HG03439 (cell line): Measurements from ENCODE around the gene FAM240A.
"Not testable (repeated sequence)": the region's sequence is repeated elsewhere in the genome, so short reads cannot be mapped to it uniquely, and the experiment has no call there.

Experiments
- ATAC-seq: cut with Tn5 transposase; IDR thresholded peaks from one replicate; pipeline ENCODE4 v1.9.1; 2021; ENCODE audit warnings: mild to moderate bottlenecking, moderate library complexity; ENCODE audit not compliant: unreplicated experiment

The FAM240A gene

DNA sequence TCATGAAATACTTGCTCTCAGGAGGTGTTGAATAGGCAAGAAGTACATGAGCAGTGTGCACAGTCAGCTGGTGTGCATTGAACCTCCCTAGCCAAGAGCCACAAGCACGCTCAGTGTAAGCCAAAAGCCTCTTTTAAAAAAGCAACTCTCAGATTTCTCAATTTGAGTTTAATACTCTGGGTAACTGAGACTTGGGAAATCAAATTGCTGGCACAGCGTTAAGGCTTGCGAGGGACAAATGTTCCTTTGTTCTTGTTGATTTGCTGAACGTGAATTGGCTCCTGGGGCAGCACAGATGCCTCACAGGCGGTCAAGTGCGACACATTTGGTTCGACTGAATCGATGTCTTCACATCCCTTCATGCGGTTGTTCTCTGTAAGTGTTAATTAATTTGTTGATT, at the start of gene FAM240A:
FAM240A (plus strand) TSS at position 202 of the 400 bp plus-strand sequence; CDS start at position 361, 159 bp downstream.
- ATAC-seq, result no peak

- ATAC-seq, result no peak
These were observed 47.9 kb upstream of the FAM240A start for GRCh38 chr3:46564190-46565021.

- ATAC-seq, result no peak
These were observed 47.2 kb upstream of the FAM240A start for GRCh38 chr3:46565077-46565476.

DNA sequence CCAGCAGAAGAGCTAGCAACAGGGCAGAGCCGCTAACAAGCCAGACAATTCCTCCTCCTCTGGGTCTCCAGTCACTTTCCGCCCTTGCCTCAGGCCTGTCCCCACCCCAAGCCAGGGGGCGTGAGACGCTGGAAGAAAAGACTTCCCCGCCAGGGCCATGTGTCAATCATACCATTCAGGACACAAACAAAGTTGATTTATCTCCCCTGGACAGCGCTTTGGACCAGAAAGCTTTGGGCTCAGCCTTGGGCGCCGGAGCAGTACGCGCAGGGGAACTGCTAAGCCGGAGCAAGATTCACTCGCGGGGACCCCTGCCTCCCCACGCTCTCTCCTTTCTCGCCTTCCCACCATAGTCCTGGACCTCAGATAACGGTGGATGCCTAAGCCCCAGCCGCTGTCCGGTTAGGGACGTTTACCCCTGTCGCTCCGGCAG, 46.7 kb upstream of the FAM240A start:
- ATAC-seq, result no peak

DNA sequence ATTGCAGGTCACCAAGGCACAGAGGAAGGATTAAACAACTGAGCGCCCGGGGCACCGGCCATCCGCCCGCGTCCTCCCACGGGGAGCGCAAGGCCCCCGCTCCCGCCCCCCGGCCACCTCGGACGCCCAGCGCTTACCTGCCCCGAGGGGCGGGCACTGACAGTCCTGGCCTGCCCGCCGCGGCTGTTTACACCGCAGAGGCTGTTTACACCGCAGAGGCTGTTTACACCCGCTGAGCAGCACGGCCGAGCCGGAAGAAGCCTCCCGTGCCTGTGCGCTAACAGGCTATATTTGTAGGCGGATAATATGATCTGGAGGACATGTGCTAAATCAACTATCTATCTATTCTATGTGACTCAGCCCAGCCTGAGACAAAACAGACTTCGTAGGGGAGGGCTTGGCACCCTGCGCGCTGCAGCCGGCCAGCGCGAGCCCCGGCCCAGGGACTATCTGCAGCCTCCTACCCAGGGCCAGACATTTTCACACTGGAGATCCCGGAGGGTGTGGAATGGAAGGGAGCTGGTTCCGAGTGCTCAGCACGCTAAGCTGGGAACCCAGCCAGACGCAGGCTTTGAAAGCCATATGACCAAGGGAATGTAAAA, 46.2 kb upstream of the FAM240A start, which contains the start of gene LRRC2:
LRRC2 (minus strand) TSS at position 263 of the 602 bp plus-strand sequence. CDS start 14,711 bp downstream, outside the sequence.
- no peak for ATAC-seq

GRCh38 chr3:46571684-46572083, 40.6 kb upstream of the FAM240A start:
- ATAC-seq, result no peak

DNA sequence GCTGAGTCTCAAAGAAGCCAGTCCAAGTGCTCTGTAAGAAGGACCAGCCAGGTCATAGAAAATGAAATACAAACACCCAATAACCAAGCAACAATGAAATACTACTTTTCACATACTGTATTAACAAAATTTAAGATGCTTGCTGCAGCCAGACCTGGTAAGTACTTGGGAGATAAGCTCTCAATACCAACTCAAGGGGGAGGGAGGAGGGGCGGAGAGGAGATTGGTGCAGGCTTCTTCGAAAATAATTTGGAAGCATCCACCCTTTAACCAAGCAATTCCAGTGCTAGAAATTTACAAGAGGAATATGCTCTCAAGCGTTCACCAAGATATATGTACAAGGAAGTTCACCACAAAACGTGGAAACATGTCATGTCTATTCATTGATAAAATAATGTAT, 38.6 kb upstream of the FAM240A start:
- ATAC-seq, result no peak

DNA sequence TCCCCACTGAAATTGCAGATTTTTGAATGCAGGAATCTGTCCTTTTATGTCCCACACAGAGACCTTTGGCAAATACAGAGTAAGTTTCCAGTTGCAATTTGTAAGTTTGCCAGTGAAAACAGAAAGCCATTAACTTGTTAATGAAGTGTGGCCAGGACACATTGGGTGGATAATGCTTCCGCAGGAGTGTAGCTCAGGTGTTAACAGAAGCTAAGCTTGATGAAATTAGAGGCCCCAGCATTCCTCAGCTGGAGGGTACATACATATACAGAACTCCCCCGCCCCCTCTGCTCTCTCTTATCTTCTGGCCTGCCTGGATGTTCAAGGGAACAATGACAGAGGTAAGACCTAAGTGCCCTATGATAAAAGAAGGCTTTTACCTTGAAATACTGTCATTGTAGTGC, 38.1 kb upstream of the FAM240A start:
- ATAC-seq, result no peak

DNA sequence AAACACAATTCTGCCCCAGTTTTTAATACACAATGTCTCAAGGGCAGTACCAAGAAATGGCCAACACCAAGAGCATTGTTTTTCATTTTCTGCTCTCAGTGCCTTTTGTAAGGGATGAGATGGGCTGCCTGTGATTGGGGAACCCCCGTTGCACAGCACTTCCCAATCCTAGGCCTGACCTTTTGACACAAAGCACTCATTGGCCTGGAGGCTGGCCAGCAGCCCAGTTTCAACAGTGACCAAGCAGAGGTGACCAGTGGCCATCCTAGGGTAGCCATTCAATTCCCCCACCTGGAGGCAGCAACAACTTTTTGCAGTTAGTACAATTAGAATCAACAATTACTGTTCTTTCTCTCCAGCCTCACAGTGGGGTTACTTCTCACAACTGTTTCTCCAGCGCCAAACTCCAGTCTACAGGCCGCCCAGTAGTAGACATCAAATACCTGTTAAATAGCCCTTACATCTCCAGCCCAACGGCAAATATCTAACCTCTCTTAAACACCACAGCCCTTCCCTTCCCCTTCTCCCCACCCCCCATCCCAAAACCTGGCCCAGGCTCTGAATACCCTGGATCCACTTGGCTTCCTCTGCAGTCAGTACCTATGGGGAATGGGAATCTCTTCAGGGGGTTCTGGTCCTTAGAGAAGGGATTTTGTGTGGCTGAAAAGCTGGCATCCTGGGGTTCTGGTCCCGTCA, 37.3 kb upstream of the FAM240A start:
- ATAC-seq, result no peak

DNA sequence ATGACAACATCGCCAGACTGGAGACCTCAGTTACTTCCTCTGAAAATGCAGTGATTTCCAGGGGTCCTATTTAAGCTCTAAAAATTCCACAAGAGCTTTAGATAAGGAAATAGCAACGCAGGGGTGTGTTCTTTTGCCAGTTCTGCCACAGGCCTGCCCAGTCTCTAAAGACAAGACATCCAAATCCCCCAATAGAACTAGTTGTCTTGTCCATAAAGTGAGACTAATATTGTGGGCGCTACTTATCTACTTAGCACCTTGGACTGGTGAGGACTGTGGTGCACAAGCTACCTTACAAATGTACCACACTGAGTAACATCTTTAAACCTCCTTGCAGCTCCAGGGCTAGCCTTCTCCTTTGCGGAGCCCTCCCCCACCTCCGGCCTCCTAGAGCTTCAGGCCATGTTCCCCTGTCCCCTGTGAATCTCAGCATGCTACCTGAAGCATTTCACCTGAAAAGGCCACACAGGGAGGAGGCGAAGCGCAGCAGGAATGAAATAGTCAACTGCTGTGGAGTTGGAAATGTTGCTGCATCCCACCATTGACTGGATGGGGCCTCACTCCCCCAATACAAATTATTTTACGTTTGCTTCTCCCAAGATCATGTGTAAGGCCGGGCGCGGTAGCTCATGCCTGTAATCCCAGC, 36.6 kb upstream of the FAM240A start:
- ATAC-seq, result no peak

DNA sequence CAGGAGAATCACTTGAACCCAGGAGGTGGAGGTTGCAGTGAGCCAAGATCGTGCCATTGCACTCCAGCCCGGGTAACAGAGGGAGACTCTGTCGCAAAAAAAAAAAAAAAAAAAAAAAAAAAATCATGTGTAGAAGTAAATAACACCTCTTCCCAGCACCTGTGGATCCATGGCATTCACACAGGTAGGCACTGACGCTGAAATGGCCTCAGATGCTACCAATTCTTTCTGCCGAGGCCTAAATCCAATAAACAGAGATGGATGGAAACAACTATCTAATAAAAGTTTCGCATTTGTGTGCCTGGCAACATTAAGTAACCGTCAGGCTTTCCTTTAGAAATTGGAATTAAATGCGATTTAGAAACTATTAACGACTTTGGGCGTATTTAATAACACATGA, 35.9 kb upstream of the FAM240A start:
- ATAC-seq, result no peak

DNA sequence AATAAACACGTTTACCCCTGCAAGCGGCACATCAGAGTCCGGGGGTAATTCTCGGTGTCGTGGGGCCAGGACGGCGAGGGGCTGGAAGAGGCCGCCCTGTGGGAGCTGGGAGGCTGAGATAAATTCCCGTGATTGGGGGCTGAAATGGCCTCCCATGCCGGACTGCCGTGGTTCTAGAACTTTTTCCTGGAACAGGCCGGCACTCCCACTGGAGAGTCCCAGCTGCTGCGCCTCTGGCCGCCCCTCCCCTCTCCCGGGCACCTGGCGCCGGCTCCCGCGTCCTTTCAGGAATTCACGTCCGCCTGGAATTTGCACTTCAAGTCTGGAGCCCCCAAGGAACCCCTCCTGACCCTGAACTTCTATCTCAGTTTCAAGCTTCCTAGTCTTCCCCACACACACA, 35.4 kb upstream of the FAM240A start:
- no peak for ATAC-seq

GRCh38 chr3:46577580-46578249, 34.6 kb upstream of the FAM240A start:
- not testable (repeated sequence) for ATAC-seq

- ATAC-seq, result no peak
These were observed 33.2 kb upstream of the FAM240A start for GRCh38 chr3:46578973-46579755.

GRCh38 chr3:46579756-46580286, 32.5 kb upstream of the FAM240A start:
- ATAC-seq, result no peak

GRCh38 chr3:46580675-46581074, 31.6 kb upstream of the FAM240A start:
- ATAC-seq, result no peak

DNA sequence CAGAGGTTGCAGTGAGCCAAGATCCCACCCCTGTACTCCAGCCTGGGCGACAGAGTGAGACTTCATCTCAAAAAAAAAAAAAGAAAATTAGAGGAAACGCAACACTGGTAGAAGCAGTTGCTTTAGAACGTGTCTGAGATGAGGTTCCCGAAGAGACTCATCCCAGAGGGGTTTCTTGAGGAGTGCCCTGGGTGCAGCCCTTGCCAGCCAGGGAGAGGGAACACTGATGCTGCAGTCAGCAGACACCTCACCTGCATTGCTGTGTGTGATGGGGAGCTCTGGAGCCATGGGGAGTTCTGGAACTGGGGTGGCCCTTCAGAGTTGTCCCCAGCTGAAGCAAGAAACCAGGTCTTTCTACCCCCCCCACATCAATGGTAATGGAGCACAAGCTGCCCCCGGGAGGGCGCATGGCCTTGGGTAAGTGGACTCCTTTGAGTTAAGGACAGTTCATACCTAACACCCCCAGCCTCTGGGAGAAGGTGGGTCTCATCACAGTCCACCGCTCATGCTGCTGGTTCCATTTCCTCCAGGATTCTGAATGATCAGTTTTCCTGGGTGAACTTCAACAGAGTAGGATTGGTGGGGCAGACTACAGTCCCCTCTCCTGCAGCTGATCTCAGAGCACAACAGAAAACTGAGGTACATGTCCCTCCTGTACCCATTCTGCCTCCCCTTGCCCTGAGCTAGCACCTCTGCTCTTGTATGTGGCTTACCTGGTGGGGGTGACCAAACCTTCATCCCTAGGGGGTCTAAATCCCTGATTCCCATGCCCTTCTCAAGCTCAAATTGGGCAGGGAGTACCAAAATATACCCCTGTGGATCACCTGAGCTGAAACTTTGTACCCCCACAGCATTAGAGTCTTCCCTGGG, 27.5 kb upstream of the FAM240A start:
- ATAC-seq, result no peak

DNA sequence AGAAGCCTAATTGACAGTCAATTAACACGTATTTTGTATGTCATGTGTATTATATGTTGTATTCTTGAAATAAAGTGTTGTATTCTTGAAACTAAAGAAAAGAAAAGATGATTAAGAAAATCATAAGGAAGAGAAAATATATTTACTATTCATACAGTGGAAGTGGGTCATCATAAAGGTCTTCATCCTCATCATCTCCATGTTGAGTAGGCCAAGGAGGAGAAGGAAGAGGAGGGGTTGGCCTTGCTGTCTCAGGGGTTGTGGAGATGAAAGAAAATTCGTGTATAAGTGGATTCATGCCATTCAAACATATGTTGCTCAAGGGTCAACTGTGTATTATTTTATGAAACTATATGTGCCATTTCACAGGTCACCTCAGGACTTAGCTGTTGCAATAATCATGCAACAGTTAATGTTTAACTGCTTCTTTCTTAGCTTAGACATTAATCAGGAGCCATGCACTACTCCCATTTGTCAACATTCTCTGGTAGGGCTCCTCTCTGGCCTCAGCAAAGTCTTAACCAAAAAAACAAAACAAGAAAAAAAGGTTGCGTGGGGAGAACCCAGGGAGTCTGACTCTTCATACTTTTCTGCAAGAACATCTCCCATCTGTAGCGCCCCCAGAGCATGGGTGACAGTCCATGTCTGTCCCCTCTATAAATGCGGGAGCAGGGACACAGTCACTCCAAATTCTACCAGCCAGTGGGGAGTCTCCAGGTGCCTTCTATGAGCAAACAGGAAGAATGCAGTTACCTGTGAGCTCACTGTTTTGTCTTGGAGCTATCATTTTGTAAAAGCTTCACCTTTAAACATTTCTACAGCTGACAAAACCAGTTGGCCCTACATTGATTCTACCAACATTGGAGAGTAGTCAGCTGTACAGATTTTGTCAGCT, 26.3 kb upstream of the FAM240A start:
- ATAC-seq, result no peak
